Gastroesophageal sphincter (tissue), 4 donors: ENCODE measurements around the gene NFIA. TPM values are rescaled to one million over a fixed set of nuclear protein-coding genes. Genes with fewer than 3 reads are reported as not detected.
A peak's percentile ranks its signal among the peaks of the same experiment; 100 is the strongest.

ENCODE experiments used
- ATAC-seq: fragments of 150-250 bp; one replicate; pipeline ENCODE4 v1.9.1; 2016; ENCODE audit warnings: mild to moderate bottlenecking, moderate library complexity
- H3K27ac ChIP-seq, 4 donors: fragments of 200-600 bp; sonication (generic) in 3 of 4; 1 replicate in 3 of 4; 2 replicates in 1 of 4; pipeline ENCODE4 v1.5.1; 2016 to 2019
- H3K27me3 ChIP-seq: fragments of 200-600 bp; sonication (generic); one replicate; pipeline ENCODE4 v1.5.1; 2019
- H3K36me3 ChIP-seq, 2 donors: fragments of 200-600 bp; sonication (generic); one replicate each; pipeline ENCODE4 v1.5.1; 2019; ENCODE audit warnings: control low read depth in 1 of 2
- H3K4me1 ChIP-seq, 3 donors: fragments of 200-600 bp; sonication (generic); 1 replicate in 2 of 3; 2 replicates in 1 of 3; pipeline ENCODE4 v1.5.1; 2016 to 2019; ENCODE audit warnings: control low read depth in 2 of 3
- H3K4me3 ChIP-seq, 2 donors: fragments of 200-600 bp; sonication (generic); one replicate each; pipeline ENCODE4 v1.5.1; 2019; ENCODE audit warnings: mild to moderate bottlenecking in 1 of 2, moderate library complexity in 1 of 2
- H3K9me3 ChIP-seq, 3 donors: fragments of 200-600 bp; sonication (generic); one replicate each; pipeline ENCODE4 v1.5.1; 2017 to 2019; ENCODE audit warnings: control low read depth in 2 of 3
- EP300 ChIP-seq: sonication (generic); formaldehyde crosslinking; IDR thresholded peaks from one replicate; pipeline ENCODE4 v1.6.1; 2017; ENCODE audit warnings: antibody characterized with exemption, mild to moderate bottlenecking
- POLR2A ChIP-seq, 2 donors: fragments of 450-650 bp; IDR thresholded peaks; one replicate each; pipeline ENCODE4 v1.6.1; 2017; ENCODE audit warnings: antibody characterized with exemption in 2 of 2, mild to moderate bottlenecking in 2 of 2, moderate library complexity in 1 of 2
- POLR2AphosphoS5 ChIP-seq: sonication (generic); formaldehyde crosslinking; IDR thresholded peaks from one replicate; pipeline ENCODE4 v1.6.1; 2017; ENCODE audit warnings: antibody characterized with exemption
- WGBS, 2 donors: methylation state at CpG; one replicate each; pipeline ENCODE4 v1.1.5; 2018; ENCODE audit warnings: low coverage in 1 of 2; 5-methylcytosine and 5-hydroxymethylcytosine counted together
- total RNA-seq, 4 donors: library from RNA; depleted of rRNA; stranded (reverse); fragments of >200 nt; gene quantifications; one replicate each; pipeline ENCODE4 v1.1.0, GENCODE V29; 2016
- TF ChIP-seq, protein P1 (sequence below), 4 experiments: fragments of 200-600 bp in 2 of 4; fragments of 450-650 bp in 2 of 4; sonication (generic) in 1 of 4; IDR thresholded peaks; one replicate each; pipeline ENCODE4 v1.5.1; 2017 to 2019; ENCODE audit warnings: antibody characterized with exemption in 4 of 4, mild to moderate bottlenecking in 2 of 4, moderate library complexity in 2 of 4

NFIA gene
- total RNA-seq, 4 donors from 2014 or later = 123 to 205 (median 149) TPM

DNA sequence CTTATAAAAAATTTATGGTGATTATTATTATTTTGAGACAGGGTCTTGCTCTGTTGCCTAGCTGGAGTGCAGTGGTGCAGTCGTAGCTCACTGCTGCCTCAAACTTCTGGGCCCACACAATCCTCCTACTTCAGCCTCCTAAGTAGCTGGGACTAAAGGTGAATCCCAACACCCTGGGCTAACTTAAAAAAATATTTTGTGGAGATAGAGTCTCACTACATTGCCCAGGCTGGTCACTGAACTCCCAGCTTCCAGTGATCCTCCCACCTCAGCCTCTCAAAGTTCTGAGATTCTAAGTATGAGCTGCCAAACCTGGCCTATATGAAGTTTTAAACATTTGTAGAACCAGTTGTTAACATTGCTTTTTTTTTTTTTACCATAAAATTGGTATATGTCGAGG lies 18.2 kb downstream of the NFIA start:
- Histone ChIP-seq H3K9me3 (no peaks in the 10 kb centered on the region), H3K36me3 (no peaks in the 10 kb centered on the region), H3K27ac (peak overlapping the region in 1 of 4 donors; percentile 5), H3K4me1 (peaks cover 0 to 97% (median 3%) of the 10 kb centered on the region in 3 donors), H3K27me3 (no peaks in the 10 kb centered on the region), H3K4me3 (no peak overlapping the region)
- TF ChIP-seq POLR2A (IDR thresholded peaks at IDR 0.05) = no peak
- 92 to 93% methylated on average over 2 of the region's 2 CpGs for WGBS, 2 donors
- no peak for ATAC-seq

DNA sequence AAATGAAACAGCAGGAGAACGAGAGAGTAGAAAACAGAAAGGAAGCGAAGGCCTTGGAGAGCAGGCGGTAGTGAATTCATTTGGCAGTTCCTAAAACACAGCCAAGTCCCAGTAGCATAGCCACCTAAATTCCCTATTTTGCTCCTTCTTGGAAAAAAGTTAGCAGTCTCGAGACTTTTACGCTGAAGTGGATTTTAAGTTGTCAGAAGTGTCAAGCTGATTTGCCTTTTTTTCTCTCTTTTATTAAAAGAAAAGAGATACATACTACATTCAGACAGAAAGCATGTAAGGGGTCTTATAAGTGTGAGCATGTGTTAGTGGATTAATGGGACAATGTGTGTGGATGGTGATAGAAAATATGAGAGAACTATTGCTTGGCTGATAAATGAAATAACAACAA lies 19.2 kb downstream of the NFIA start:
- ATAC-seq = no peak

DNA sequence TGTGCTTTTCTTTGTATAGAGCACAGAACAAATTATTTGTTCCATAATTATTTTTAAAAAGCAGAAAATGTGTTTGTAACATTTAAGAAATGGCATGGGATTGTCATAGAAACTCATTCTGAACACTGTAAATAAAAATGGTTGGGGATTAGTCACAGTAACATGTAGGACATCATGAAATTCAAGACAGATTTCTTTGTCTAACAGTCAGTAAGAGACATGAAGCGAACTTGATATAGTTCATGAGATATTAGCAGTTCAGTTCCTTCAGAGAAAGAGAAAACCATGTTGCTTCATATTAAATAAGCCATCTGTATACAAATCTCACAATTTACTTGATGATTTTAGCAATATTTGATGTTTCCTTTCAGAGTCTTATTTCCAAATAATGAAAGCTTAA lies 19.7 kb downstream of the NFIA start:
- Histone ChIP-seq H3K4me1 (peaks cover 0 to 83% (median 3%) of the 10 kb centered on the region in 3 donors), H3K9me3 (no peaks in the 10 kb centered on the region), H3K4me3 (peak overlapping the region; percentile 21 to 27), H3K27me3 (no peaks in the 10 kb centered on the region), H3K36me3 (no peaks in the 10 kb centered on the region), H3K27ac (peak overlapping the region; percentile 39 to 61 (median 52))
- TF ChIP-seq EP300 (no peak), POLR2A (IDR thresholded peaks at IDR 0.05) (no peak), POLR2AphosphoS5 (no peak)
- TF ChIP-seq, protein P1, sequence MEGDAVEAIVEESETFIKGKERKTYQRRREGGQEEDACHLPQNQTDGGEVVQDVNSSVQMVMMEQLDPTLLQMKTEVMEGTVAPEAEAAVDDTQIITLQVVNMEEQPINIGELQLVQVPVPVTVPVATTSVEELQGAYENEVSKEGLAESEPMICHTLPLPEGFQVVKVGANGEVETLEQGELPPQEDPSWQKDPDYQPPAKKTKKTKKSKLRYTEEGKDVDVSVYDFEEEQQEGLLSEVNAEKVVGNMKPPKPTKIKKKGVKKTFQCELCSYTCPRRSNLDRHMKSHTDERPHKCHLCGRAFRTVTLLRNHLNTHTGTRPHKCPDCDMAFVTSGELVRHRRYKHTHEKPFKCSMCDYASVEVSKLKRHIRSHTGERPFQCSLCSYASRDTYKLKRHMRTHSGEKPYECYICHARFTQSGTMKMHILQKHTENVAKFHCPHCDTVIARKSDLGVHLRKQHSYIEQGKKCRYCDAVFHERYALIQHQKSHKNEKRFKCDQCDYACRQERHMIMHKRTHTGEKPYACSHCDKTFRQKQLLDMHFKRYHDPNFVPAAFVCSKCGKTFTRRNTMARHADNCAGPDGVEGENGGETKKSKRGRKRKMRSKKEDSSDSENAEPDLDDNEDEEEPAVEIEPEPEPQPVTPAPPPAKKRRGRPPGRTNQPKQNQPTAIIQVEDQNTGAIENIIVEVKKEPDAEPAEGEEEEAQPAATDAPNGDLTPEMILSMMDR (IDR thresholded peaks at IDR 0.05) = no peak
- 54 to 57% methylated on average over 1 of the region's 1 CpG for WGBS, 2 donors
- ATAC-seq = no peak

More for the DNA sequence above, 19.2 kb downstream of the NFIA start:
- Histone ChIP-seq H3K4me1 (peaks cover 0 to 88% (median 3%) of the 10 kb centered on the region in 3 donors), H3K27ac (peak overlapping the region; percentile 39 to 61 (median 52)), H3K9me3 (no peaks in the 10 kb centered on the region), H3K4me3 (peak overlapping the region; percentile 21 to 27), H3K36me3 (no peaks in the 10 kb centered on the region), H3K27me3 (no peaks in the 10 kb centered on the region)
- TF ChIP-seq EP300 (no peak), POLR2A (IDR thresholded peaks at IDR 0.05) (no peak), POLR2AphosphoS5 (no peak)
- TF ChIP-seq, protein P1 (IDR thresholded peaks at IDR 0.05) = no peak
- 27 to 57% methylated on average over 5 of the region's 5 CpGs for WGBS, 2 donors

DNA sequence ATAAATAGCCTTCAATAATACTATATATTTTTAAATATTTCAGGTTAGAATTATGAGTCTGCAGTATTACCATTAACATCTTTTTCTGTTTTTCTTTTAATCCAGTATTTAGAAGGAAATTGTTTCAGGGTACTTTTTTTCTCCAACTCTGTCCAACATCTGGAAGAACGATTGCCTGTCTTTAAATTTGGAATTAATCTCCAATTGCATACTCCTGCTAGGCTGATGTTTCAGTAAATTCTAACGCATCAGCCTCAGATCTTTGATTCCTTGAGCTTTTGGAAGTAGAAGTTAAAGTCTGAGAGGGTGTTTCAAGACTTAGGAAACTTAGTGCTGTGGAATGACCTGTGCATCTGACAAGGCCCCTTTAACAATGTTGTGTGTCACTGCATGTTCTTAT lies 20.3 kb downstream of the NFIA start:
- TF ChIP-seq POLR2A (IDR thresholded peaks at IDR 0.05) = no peak
- no peak for TF ChIP-seq POLR2AphosphoS5
- no peak for TF ChIP-seq EP300
- TF ChIP-seq, protein P1 (IDR thresholded peaks at IDR 0.05) = no peak
- Histone ChIP-seq H3K36me3 (no peaks in the 10 kb centered on the region), H3K27me3 (no peaks in the 10 kb centered on the region), H3K4me1 (peaks cover 0 to 77% (median 0%) of the 10 kb centered on the region in 3 donors), H3K4me3 (no peak overlapping the region), H3K9me3 (no peaks in the 10 kb centered on the region), H3K27ac (peak overlapping the region in 3 of 4 donors; percentile 45 to 58 (median 49))
- WGBS, 2 donors = 34 to 41% methylated on average over 2 of the region's 2 CpGs
- ATAC-seq = no peak

- TF ChIP-seq, protein P1 (IDR thresholded peaks at IDR 0.05) = no peak
- TF ChIP-seq EP300 = no peak
- TF ChIP-seq POLR2AphosphoS5 = no peak
- TF ChIP-seq POLR2A (IDR thresholded peaks at IDR 0.05) = no peak
- H3K4me3 ChIP-seq = no peak overlapping the region
- H3K36me3 ChIP-seq = no peaks in the 10 kb centered on the region
- no peaks in the 10 kb centered on the region for H3K9me3 ChIP-seq
- H3K27me3 ChIP-seq = no peaks in the 10 kb centered on the region
- ATAC-seq = no peak
- WGBS, 2 donors = 38 to 56% methylated on average over 3 of the region's 3 CpGs
- peak overlapping the region in 2 of 4 donors; percentile 13 to 25 for H3K27ac ChIP-seq
- H3K4me1 ChIP-seq = peaks cover 0 to 61% (median 0%) of the 10 kb centered on the region in 3 donors
Observed at GRCh38 chr1:61104220-61104671, 21.9 kb downstream of the NFIA start.
